Mesenchymal stem cell (in vitro differentiated cells and primary cell): Measurements from ENCODE around the gene NEDD8.
A peak's percentile ranks its signal among the peaks of the same experiment; 100 is the strongest.

Source experiments
- DNase-seq: peaks from one replicate; pipeline ENCODE4 v3.0.0-alpha.2; 2013
- H2AFZ ChIP-seq: one replicate; pipeline ENCODE4 v1.6.1; 2013; ENCODE audit warnings: low read depth, mild to moderate bottlenecking, control low read depth, inconsistent platforms, low read length, moderate library complexity
- H2AK5ac ChIP-seq: 2 replicates; pipeline ENCODE4 v1.6.1; 2013; ENCODE audit warnings: low read length, moderate library complexity, mild to moderate bottlenecking, inconsistent platforms; ENCODE audit not compliant: severe bottlenecking
- H2BK120ac ChIP-seq: one replicate; pipeline ENCODE4 v1.6.1; 2013; ENCODE audit warnings: low read depth, mild to moderate bottlenecking, inconsistent platforms, low read length, moderate library complexity
- H2BK12ac ChIP-seq, 2 experiments: one replicate each; pipeline ENCODE4 v1.6.1; 2013; ENCODE audit warnings: inconsistent platforms in 2 of 2, low read length in 2 of 2, mild to moderate bottlenecking in 2 of 2, moderate library complexity in 2 of 2, control low read depth in 1 of 2
- H2BK15ac ChIP-seq: one replicate; pipeline ENCODE4 v1.6.1; 2013; ENCODE audit warnings: mild to moderate bottlenecking, low read depth, inconsistent platforms; ENCODE audit not compliant: poor library complexity, severe bottlenecking
- H2BK5ac ChIP-seq: 2 replicates; pipeline ENCODE4 v1.6.1; 2013; ENCODE audit warnings: low read depth, mild to moderate bottlenecking, low read length, control low read depth, inconsistent platforms; ENCODE audit not compliant: poor library complexity, severe bottlenecking
- H3K14ac ChIP-seq, 2 experiments: one replicate each; pipeline ENCODE4 v1.6.1; 2013; ENCODE audit warnings: inconsistent platforms in 2 of 2, low read length in 2 of 2, control low read depth in 1 of 2, mild to moderate bottlenecking in 1 of 2, moderate library complexity in 1 of 2
- H3K18ac ChIP-seq, 2 experiments: one replicate each; pipeline ENCODE4 v1.6.1; 2013; ENCODE audit warnings: inconsistent platforms in 2 of 2, low read length in 2 of 2, control low read depth in 1 of 2, low read depth in 1 of 2, mild to moderate bottlenecking in 1 of 2
- H3K23ac ChIP-seq, 2 experiments: one replicate each; pipeline ENCODE4 v1.6.1; 2013; ENCODE audit warnings: inconsistent platforms in 2 of 2, low read length in 2 of 2, mild to moderate bottlenecking in 2 of 2, moderate library complexity in 2 of 2, control low read depth in 1 of 2
- H3K27ac ChIP-seq: 2 replicates; pipeline ENCODE4 v1.5.1; 2013; ENCODE audit warnings: mild to moderate bottlenecking, moderate library complexity, low read length, control low read depth, inconsistent platforms; ENCODE audit not compliant: poor library complexity, severe bottlenecking
- H3K27me3 ChIP-seq, 2 experiments: 2 replicates each; pipeline versions ENCODE4 v1.6.1 to v1.7.0; 2013; ENCODE audit warnings: low read length in 2 of 2, mild to moderate bottlenecking in 2 of 2, moderate library complexity in 2 of 2, control low read depth in 1 of 2, inconsistent platforms in 1 of 2; ENCODE audit not compliant: control insufficient read depth in 1 of 2, insufficient read depth in 1 of 2
- H3K36me3 ChIP-seq, 2 experiments: 2 replicates each; pipeline versions ENCODE4 v1.6.1 to v1.7.0; 2013; ENCODE audit warnings: low read length in 2 of 2, control low read depth in 1 of 2, inconsistent platforms in 1 of 2, low read depth in 1 of 2, mild to moderate bottlenecking in 1 of 2; ENCODE audit not compliant: insufficient read depth in 2 of 2, control insufficient read depth in 1 of 2
- H3K4ac ChIP-seq, 2 experiments: one replicate each; pipeline ENCODE4 v1.6.1; 2013; ENCODE audit warnings: inconsistent platforms in 2 of 2, low read length in 2 of 2, mild to moderate bottlenecking in 2 of 2, moderate library complexity in 2 of 2, control low read depth in 1 of 2, low read depth in 1 of 2
- H3K4me1 ChIP-seq: 2 replicates; pipeline ENCODE4 v1.6.1; 2013; ENCODE audit warnings: low read depth, low read length, control low read depth; ENCODE audit not compliant: control insufficient read depth, insufficient read depth
- H3K4me2 ChIP-seq: 2 replicates; pipeline ENCODE4 v1.6.1; 2013; ENCODE audit warnings: low read length, mild to moderate bottlenecking, inconsistent platforms; ENCODE audit not compliant: poor library complexity, severe bottlenecking
- H3K4me3 ChIP-seq, 2 experiments: 2 replicates each; pipeline versions ENCODE4 v1.5.1 to v1.7.0; 2013; ENCODE audit warnings: low read length in 2 of 2, mild to moderate bottlenecking in 2 of 2, control low read depth in 1 of 2, low read depth in 1 of 2; ENCODE audit not compliant: insufficient read depth in 1 of 2
- H3K79me1 ChIP-seq: replicated peaks from 2 replicates; pipeline ENCODE4 v1.6.1; 2013; ENCODE audit warnings: mild to moderate bottlenecking, control low read depth, low read length, inconsistent platforms; ENCODE audit not compliant: poor library complexity, severe bottlenecking
- H3K9ac ChIP-seq: 2 replicates; pipeline ENCODE4 v1.7.0; 2013; ENCODE audit warnings: mild to moderate bottlenecking, low read length, moderate library complexity
- H3K9me3 ChIP-seq: 2 replicates; pipeline ENCODE4 v1.7.0; 2013; ENCODE audit warnings: mild to moderate bottlenecking, low read length; ENCODE audit not compliant: control insufficient read depth
- H4K8ac ChIP-seq: one replicate; pipeline ENCODE4 v1.6.1; 2013; ENCODE audit warnings: inconsistent platforms, mild to moderate bottlenecking, low read length, moderate library complexity
- H4K91ac ChIP-seq: one replicate; pipeline ENCODE4 v1.6.1; 2013; ENCODE audit warnings: mild to moderate bottlenecking, low read length, inconsistent platforms
- WGBS: methylation state at CpG from one replicate; pipeline ENCODE4 v1.1.7; 2013; ENCODE audit warnings: mixed read lengths; 5-methylcytosine and 5-hydroxymethylcytosine counted together

NEDD8 gene

GRCh38 chr14:24172871-24173281 lies 59.3 kb downstream of the NEDD8 start:
- Histone ChIP-seq H3K4me3 (no peak overlapping the region), H4K8ac (no peak overlapping the region), H2AFZ (peak overlapping the region; percentile 1), H2BK12ac (peak overlapping the region in 1 of 2 experiments; percentile 49), H3K27ac (no peak overlapping the region), H3K4me2 (no peak overlapping the region), H4K91ac (no peak overlapping the region), H3K9me3 (no peaks in the 10 kb centered on the region), H3K4me1 (peaks cover 3% of the 10 kb centered on the region), H3K79me1 (peaks cover 12% of the 10 kb centered on the region), H2AK5ac (no peak overlapping the region), H3K18ac (no peak overlapping the region), H3K23ac (no peak overlapping the region), H3K36me3 (peaks cover 66 to 77% of the 10 kb centered on the region in 2 experiments), H2BK15ac (no peak overlapping the region), H3K14ac (peak overlapping the region in 1 of 2 experiments; percentile 10), H3K27me3 (no peaks in the 10 kb centered on the region), H3K9ac (no peak overlapping the region), H2BK5ac (no peak overlapping the region), H2BK120ac (no peak overlapping the region), H3K4ac (peak overlapping the region in 1 of 2 experiments; percentile 61)
- no peak for DNase-seq
- WGBS, result 87% methylated on average over 20 of the region's 20 CpGs

- Histone ChIP-seq H2BK15ac (no peak overlapping the region), H3K9ac (no peak overlapping the region), H4K8ac (peak overlapping the region; percentile 81), H2BK12ac (peak overlapping the region; percentile 21 to 86), H3K27ac (no peak overlapping the region), H4K91ac (peak overlapping the region; percentile 62), H3K9me3 (no peaks in the 10 kb centered on the region), H3K4me2 (no peak overlapping the region), H2BK5ac (no peak overlapping the region), H3K4me1 (peaks cover 3% of the 10 kb centered on the region), H2AFZ (peak overlapping the region; percentile 1), H3K18ac (peak overlapping the region in 1 of 2 experiments; percentile 78), H2AK5ac (no peak overlapping the region), H3K14ac (peak overlapping the region in 1 of 2 experiments; percentile 55), H3K23ac (peak overlapping the region in 1 of 2 experiments; percentile 52), H3K79me1 (peaks cover 7% of the 10 kb centered on the region), H3K27me3 (no peaks in the 10 kb centered on the region), H3K36me3 (peaks cover 65 to 77% of the 10 kb centered on the region in 2 experiments), H2BK120ac (no peak overlapping the region), H3K4me3 (peak overlapping the region in 1 of 2 experiments; percentile 7), H3K4ac (peak overlapping the region in 1 of 2 experiments; percentile 61)
- DNase-seq, result no peak
- 46% methylated on average over 25 of the region's 30 CpGs for WGBS
Observed at GRCh38 chr14:24172261-24172860, 59.8 kb downstream of the NEDD8 start.

- Histone ChIP-seq H3K4me1 (peaks cover 3% of the 10 kb centered on the region), H3K9me3 (no peaks in the 10 kb centered on the region), H3K4me3 (peak within 1 kb of the TSS in 1 of 2 experiments; percentile 7), H2BK5ac (no peak within 1 kb of the TSS), H3K27ac (no peak within 1 kb of the TSS), H2BK12ac (peak within 1 kb of the TSS; percentile 21 to 86), H2BK120ac (no peak within 1 kb of the TSS), H3K14ac (peak within 1 kb of the TSS in 1 of 2 experiments; percentile 55), H3K36me3 (peaks cover 64 to 75% of the 10 kb centered on the region in 2 experiments), H4K91ac (peak within 1 kb of the TSS; percentile 62), H2BK15ac (no peak within 1 kb of the TSS), H3K18ac (peak within 1 kb of the TSS in 1 of 2 experiments; percentile 78), H3K27me3 (no peaks in the 10 kb centered on the region), H3K23ac (peak within 1 kb of the TSS in 1 of 2 experiments; percentile 80), H4K8ac (peak within 1 kb of the TSS; percentile 81), H3K79me1 (peaks cover 1% of the 10 kb centered on the region), H2AFZ (peak within 1 kb of the TSS; percentile 53), H2AK5ac (no peak within 1 kb of the TSS), H3K4ac (peak within 1 kb of the TSS in 1 of 2 experiments; percentile 69), H3K4me2 (no peak within 1 kb of the TSS), H3K9ac (no peak within 1 kb of the TSS)
- peak; percentile 92 for DNase-seq
- WGBS, result 28% methylated on average over 62 of the region's 63 CpGs
Observed at GRCh38 chr14:24171422-24172260, 60.5 kb downstream of the NEDD8 start, which contains the start of gene REC8. Gene REC8 (plus strand): TSS chr14:24172080. CDS start chr14:24172553, 473 bp downstream.
